GM10248 (cell line): Measurements from ENCODE around the gene CHST8.

Experiments used
- CTCF ChIA-PET: fragments of 300-600 bp; sonication (Branson Sonifier 250); formaldehyde crosslinking; extraction: SDS; loops from one replicate; lab custom pipeline; 2021; ENCODE audit warnings: antibody characterized with exemption; lab: Yijun Ruan, JAX
- POLR2A ChIA-PET: fragments of 350-650 bp; sonication (Branson Sonifier 250); formaldehyde crosslinking; extraction: SDS; loops from one replicate; lab custom pipeline; 2020; ENCODE audit warnings: antibody characterized with exemption; lab: Yijun Ruan, JAX
- DNase-seq: peaks from one replicate; pipeline ENCODE4 v3.0.0; 2012; ENCODE audit errors: extremely low spot score
- TF ChIP-seq, protein P1 (sequence below): IDR thresholded peaks from 2 replicates; pipeline ENCODE4 v1.5.1; 2012; ENCODE audit warnings: mild to moderate bottlenecking, low read depth; ENCODE audit errors: extremely low read depth, missing control alignments, control extremely low read depth

CHST8 gene

DNA sequence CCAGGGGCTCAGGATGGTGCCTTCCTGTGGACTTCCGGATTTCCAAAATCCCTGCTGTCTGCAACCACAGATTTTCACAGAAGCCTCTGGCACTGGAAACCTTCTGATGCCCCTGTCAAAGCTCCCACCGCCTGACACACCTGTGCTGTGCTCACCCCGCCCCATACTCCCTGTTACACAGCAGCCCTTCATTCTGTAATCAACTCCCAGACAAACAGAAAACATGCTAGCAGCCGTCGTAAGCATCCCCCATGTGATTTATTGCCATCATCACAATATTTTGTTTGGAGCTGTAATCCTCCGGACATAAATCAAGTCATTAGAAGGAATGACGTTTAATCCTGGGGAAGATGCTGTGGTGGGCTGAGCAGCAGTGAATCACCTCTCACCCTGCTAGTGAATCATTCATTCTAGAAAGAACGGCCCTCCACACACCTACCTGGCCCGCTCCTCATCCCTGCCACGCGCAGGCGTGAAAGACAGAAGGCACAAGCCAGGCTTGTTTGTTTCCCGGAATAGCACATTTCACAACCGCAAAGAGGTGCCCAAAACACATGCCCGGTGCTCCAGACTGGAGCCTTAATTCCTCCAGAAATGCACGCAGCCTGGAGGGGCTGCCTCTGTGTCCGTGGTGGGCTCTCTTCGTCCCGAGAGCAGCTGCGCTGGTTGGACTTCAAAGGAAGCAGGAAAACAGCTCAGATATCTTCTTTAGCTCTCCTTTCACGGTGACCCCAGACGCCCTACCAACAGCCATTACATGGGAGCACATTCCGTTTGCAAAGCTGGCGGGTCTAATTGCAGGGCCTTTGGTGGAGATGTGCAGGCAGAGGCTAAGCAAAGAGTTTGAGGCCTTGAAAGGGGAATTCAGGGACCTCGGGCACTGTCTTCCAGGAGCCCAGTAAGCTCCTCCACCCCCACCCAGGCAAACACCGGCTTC lies 133.6 kb downstream of the CHST8 start:
- CTCF ChIA-PET, result no interaction called here
- TF ChIP-seq, protein P1, sequence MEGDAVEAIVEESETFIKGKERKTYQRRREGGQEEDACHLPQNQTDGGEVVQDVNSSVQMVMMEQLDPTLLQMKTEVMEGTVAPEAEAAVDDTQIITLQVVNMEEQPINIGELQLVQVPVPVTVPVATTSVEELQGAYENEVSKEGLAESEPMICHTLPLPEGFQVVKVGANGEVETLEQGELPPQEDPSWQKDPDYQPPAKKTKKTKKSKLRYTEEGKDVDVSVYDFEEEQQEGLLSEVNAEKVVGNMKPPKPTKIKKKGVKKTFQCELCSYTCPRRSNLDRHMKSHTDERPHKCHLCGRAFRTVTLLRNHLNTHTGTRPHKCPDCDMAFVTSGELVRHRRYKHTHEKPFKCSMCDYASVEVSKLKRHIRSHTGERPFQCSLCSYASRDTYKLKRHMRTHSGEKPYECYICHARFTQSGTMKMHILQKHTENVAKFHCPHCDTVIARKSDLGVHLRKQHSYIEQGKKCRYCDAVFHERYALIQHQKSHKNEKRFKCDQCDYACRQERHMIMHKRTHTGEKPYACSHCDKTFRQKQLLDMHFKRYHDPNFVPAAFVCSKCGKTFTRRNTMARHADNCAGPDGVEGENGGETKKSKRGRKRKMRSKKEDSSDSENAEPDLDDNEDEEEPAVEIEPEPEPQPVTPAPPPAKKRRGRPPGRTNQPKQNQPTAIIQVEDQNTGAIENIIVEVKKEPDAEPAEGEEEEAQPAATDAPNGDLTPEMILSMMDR, result no peak
- DNase-seq, result no peak
- POLR2A ChIA-PET, result no interaction called here

DNA sequence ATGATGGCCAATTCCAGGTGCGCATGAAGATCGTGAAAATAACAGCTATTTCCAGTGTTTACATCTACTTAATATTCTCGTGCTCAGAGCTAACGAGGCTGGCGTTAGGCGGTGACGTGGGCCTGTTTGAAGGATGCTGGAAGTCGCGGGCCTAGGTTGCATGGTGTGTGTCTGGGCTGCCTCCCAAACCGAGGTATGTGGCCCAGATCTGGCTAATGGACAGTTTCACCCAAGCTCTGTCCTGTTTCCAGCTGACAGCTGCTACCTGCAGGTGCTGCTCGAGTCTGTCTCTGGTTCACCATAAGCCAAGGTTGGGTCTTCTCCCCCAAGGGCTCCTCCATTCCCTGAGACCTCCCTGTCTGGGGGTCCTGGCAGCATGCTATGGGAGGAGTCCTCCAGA lies 134.4 kb downstream of the CHST8 start:
- ChIA-PET POLR2A (no interaction called here), CTCF (no interaction called here)
- no peak for DNase-seq
- TF ChIP-seq, protein P1, result no peak

DNA sequence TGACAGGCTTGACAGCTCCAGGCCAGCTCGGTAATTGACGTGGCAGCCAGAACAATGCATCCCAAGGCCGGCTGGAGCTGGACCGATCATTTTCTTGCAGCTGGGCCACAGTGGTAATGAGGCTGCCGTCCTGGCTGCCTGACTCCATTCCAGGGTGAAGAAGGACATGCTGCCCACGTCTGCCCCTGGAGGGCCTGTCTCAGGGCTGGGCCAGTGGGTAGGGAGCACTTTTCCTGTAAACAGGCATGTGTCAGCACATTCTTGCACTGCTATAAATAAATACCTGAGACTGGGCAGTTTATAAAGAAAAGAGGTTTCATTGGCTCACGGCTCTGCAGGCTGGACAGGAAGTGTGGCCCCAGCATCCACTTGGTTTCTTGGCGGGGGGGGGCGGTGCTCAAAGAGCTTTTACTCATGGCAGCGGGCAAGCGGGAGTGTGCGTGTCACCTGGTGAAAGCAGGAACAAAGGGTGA lies 136.8 kb downstream of the CHST8 start:
- CTCF ChIA-PET, result interaction anchor here (1.0 to 1.6 kb wide), 2 partner anchors 13 to 19 kb away, joined by 3 to 7 read pairs; no protein-coding TSS in a partner anchor
- DNase-seq, result no peak
- TF ChIP-seq, protein P1, result no peak
- POLR2A ChIA-PET, result no interaction called here

DNA sequence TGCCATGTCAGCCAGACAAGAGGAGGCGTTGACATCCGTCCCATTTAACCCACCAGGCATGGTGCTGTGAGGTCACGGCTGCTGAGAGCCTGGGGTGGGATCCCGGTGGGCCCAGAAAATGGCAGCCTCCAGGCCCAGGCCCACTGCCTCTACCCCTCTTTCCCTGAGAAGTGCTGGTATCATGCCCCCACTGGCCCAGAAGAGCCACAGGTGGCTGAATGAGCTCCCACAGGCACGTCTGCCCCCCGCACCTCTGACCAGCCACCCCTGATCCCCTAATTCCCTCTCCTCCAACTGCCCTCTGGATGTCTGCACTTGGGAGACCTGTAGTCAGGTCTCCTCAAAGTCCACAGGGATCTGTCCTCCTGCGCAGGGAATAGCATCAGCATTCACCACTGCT lies 137.6 kb downstream of the CHST8 start:
- POLR2A ChIA-PET, result no interaction called here
- DNase-seq, result no peak
- TF ChIP-seq, protein P1, result no peak
- CTCF ChIA-PET, result no interaction called here

DNA sequence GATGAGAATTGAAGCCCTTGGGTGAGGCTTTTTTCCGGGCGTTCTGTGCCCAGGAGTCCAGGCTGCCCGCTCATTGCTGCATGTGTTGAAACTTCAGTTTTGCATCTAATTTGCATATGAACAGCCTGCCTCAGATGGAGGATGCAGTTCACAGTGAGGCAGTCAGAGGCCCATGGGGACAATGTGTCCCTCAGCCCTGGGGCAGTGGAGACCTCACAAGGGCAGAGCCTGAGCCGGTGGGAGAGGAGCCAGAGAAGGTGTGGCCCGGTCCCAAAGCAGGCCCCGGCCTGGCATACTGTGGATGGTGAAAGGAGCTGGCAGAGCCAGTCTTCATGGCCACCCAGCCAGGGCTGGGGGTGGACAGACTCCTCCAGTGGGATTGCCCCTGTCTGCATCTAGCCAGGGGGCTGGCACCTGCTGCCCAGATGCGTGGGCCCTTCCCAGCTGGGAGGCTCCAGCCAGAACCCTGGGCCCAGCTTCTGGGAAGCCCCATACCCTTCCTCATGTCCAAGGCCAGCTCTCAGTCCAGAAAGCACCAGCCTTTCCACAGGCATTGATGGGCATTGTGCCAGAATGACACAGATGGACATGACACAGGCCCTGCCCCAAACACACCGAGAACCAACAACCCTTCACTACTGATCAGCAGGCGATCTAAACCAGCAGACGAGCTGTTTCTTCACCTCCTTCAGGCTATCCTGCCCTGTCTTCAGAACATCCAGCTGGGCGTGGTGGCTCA lies 142.0 kb downstream of the CHST8 start:
- TF ChIP-seq, protein P1, result no peak
- CTCF ChIA-PET, result interaction anchor here (0.7 to 1.1 kb wide), 2 partner anchors 14 to 333 kb away, joined by 3 to 8 read pairs; no protein-coding TSS in a partner anchor
- DNase-seq, result no peak
- POLR2A ChIA-PET, result no interaction called here

DNA sequence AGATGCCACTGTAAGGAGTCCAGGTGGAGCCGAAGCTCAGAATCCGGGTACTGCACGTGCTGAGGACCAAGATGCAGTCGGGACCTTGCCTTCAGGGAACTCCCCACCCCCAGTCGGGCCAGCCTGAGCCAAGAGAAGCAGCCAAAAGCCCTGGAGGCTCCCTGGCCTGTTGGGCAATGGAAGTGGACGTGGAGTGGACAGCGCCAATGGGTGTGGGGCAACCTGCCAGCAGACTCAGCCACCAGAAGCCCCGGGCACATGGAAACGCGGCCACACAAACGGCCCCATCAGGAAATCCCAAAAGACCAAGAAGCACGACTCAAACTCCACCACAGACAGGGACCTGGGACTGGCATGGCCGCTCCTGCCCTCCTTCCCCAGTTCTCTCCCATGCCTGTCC lies 144.9 kb downstream of the CHST8 start:
- no peak for DNase-seq
- CTCF ChIA-PET, result interaction anchor here (1.8 kb wide), 1 partner anchor 11 kb away, joined by 5 read pairs; no protein-coding TSS in a partner anchor
- TF ChIP-seq, protein P1, result no peak
- POLR2A ChIA-PET, result no interaction called here
